Gastroesophageal sphincter (tissue), 4 donors: Measurements from ENCODE around the gene DMD. TPM values are rescaled to one million over a fixed set of nuclear protein-coding genes. Genes with fewer than 3 reads are reported as not detected.

Source experiments
- ATAC-seq: fragments of 150-250 bp; one replicate; pipeline ENCODE4 v1.9.1; 2016; ENCODE audit warnings: mild to moderate bottlenecking, moderate library complexity
- H3K27ac ChIP-seq, 4 donors: fragments of 200-600 bp; sonication (generic) in 3 of 4; 1 replicate in 3 of 4; 2 replicates in 1 of 4; pipeline ENCODE4 v1.5.1; 2016 to 2019
- H3K27me3 ChIP-seq: fragments of 200-600 bp; sonication (generic); one replicate; pipeline ENCODE4 v1.5.1; 2019
- H3K36me3 ChIP-seq, 2 donors: fragments of 200-600 bp; sonication (generic); one replicate each; pipeline ENCODE4 v1.5.1; 2019; ENCODE audit warnings: control low read depth in 1 of 2
- H3K4me1 ChIP-seq, 3 donors: fragments of 200-600 bp; sonication (generic); 1 replicate in 2 of 3; 2 replicates in 1 of 3; pipeline ENCODE4 v1.5.1; 2016 to 2019; ENCODE audit warnings: control low read depth in 2 of 3
- H3K4me3 ChIP-seq, 2 donors: fragments of 200-600 bp; sonication (generic); one replicate each; pipeline ENCODE4 v1.5.1; 2019; ENCODE audit warnings: mild to moderate bottlenecking in 1 of 2, moderate library complexity in 1 of 2
- H3K9me3 ChIP-seq, 3 donors: fragments of 200-600 bp; sonication (generic); one replicate each; pipeline ENCODE4 v1.5.1; 2017 to 2019; ENCODE audit warnings: control low read depth in 2 of 3
- EP300 ChIP-seq: sonication (generic); formaldehyde crosslinking; IDR thresholded peaks from one replicate; pipeline ENCODE4 v1.6.1; 2017; ENCODE audit warnings: antibody characterized with exemption, mild to moderate bottlenecking
- POLR2A ChIP-seq, 2 donors: fragments of 450-650 bp; IDR thresholded peaks; one replicate each; pipeline ENCODE4 v1.6.1; 2017; ENCODE audit warnings: antibody characterized with exemption in 2 of 2, mild to moderate bottlenecking in 2 of 2, moderate library complexity in 1 of 2
- POLR2AphosphoS5 ChIP-seq: sonication (generic); formaldehyde crosslinking; IDR thresholded peaks from one replicate; pipeline ENCODE4 v1.6.1; 2017; ENCODE audit warnings: antibody characterized with exemption
- WGBS, 2 donors: methylation state at CpG; one replicate each; pipeline ENCODE4 v1.1.5; 2018; ENCODE audit warnings: low coverage in 1 of 2; 5-methylcytosine and 5-hydroxymethylcytosine counted together
- total RNA-seq, 4 donors: library from RNA; depleted of rRNA; stranded (reverse); fragments of >200 nt; gene quantifications; one replicate each; pipeline ENCODE4 v1.1.0, GENCODE V29; 2016
- TF ChIP-seq, protein P1 (sequence below), 4 experiments: fragments of 200-600 bp in 2 of 4; fragments of 450-650 bp in 2 of 4; sonication (generic) in 1 of 4; IDR thresholded peaks; one replicate each; pipeline ENCODE4 v1.5.1; 2017 to 2019; ENCODE audit warnings: antibody characterized with exemption in 4 of 4, mild to moderate bottlenecking in 2 of 4, moderate library complexity in 2 of 4

DMD gene
- total RNA-seq, 4 donors from 2014 or later: 111 to 225 (median 183) TPM

DNA sequence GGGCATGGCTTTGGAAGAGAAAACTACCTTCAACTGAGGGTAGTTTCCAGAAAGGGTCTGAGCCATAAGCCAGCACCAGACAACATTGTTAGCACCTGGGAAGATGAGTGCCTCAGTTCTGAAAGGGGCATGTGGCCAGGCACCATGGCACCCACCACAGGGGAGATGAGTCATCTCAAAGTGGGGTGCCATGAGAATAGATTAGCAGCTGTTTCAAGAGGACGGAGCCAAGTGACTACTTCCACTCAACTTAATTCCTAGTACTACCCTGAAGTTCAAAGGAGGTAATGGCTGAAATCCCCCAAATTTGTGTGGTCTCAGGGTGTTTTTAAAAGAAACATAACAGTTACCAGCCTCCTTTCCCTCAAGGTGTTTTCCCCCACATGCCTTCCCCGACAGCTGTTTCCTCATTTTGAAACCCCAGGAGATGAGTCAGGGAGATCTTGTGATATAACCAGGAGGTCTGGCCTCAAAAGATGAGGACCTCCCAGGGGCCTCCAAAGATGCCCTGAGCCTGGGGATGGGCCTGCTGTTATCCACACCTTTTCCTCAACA lies 2111.7 kb downstream of the DMD start:
- no peak for ATAC-seq
- Histone ChIP-seq H3K36me3 (no peaks in the 10 kb centered on the region), H3K27me3 (no peaks in the 10 kb centered on the region), H3K27ac (no peak overlapping the region), H3K4me1 (no peaks in the 10 kb centered on the region), H3K9me3 (no peaks in the 10 kb centered on the region), H3K4me3 (no peak overlapping the region)
- WGBS, 2 donors: 70% methylated on average over 2 of the region's 2 CpGs; no CpG with 5 or more reads in 1 of the 2 donors
- TF ChIP-seq EP300: no peak
- TF ChIP-seq POLR2A (IDR thresholded peaks at IDR 0.05): no peak

DNA sequence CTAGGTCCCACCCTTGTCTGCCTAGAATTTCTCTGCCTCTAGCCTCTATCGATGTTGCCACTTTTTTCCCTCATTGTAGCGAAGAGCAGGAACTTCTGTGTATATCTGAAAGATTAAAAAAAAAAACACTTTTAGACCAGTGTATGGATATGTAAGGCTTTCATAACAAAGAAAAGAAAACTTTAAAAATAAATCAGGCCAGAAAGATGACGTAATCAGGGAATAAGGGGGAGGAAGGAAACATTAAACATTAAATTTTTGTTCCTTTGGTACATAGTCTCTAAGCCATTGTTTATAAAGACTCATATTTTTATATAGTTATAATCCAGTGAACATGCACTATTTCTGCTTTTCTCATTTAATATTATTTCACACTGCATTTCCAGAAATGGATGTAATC lies 2113.3 kb downstream of the DMD start:
- no peaks in the 10 kb centered on the region for H3K4me1 ChIP-seq
- H3K4me3 ChIP-seq: no peak overlapping the region
- H3K27ac ChIP-seq: no peak overlapping the region
- TF ChIP-seq, protein P1, sequence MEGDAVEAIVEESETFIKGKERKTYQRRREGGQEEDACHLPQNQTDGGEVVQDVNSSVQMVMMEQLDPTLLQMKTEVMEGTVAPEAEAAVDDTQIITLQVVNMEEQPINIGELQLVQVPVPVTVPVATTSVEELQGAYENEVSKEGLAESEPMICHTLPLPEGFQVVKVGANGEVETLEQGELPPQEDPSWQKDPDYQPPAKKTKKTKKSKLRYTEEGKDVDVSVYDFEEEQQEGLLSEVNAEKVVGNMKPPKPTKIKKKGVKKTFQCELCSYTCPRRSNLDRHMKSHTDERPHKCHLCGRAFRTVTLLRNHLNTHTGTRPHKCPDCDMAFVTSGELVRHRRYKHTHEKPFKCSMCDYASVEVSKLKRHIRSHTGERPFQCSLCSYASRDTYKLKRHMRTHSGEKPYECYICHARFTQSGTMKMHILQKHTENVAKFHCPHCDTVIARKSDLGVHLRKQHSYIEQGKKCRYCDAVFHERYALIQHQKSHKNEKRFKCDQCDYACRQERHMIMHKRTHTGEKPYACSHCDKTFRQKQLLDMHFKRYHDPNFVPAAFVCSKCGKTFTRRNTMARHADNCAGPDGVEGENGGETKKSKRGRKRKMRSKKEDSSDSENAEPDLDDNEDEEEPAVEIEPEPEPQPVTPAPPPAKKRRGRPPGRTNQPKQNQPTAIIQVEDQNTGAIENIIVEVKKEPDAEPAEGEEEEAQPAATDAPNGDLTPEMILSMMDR (IDR thresholded peaks at IDR 0.05): no peak
- TF ChIP-seq POLR2A (IDR thresholded peaks at IDR 0.05): no peak
- no peak for TF ChIP-seq EP300
- TF ChIP-seq POLR2AphosphoS5: no peak
- ATAC-seq: no peak
- no peaks in the 10 kb centered on the region for H3K27me3 ChIP-seq
- H3K9me3 ChIP-seq: no peaks in the 10 kb centered on the region
- H3K36me3 ChIP-seq: no peaks in the 10 kb centered on the region
- 0 to 18% methylated on average over 1 of the region's 3 CpGs for WGBS, 2 donors

DNA sequence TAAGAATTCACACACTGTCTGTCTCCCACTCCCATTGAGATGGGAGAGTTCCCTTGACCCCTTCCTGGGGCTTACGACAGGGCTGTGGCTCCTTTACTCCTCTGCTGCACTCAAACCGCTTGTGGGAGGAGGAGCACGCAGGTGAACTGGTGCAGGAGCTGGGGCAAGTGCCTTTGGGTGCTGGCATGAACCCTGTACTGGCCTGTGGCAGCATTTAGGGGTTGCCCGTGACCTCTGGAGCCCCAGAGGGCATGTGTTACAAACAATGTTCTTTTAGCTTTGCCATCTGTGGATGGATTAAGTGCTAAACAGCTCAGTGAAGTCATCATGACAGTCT lies 2117.7 kb downstream of the DMD start:
- no peak overlapping the region for H3K27ac ChIP-seq
- H3K9me3 ChIP-seq: no peaks in the 10 kb centered on the region
- TF ChIP-seq, protein P1 (IDR thresholded peaks at IDR 0.05): no peak
- TF ChIP-seq POLR2AphosphoS5 (no peak), EP300 (no peak), POLR2A (IDR thresholded peaks at IDR 0.05) (no peak)
- no peak for ATAC-seq
- H3K36me3 ChIP-seq: no peaks in the 10 kb centered on the region
- WGBS, 2 donors: 83% methylated on average over 1 of the region's 4 CpGs; no CpG with 5 or more reads in 1 of the 2 donors
- no peaks in the 10 kb centered on the region for H3K27me3 ChIP-seq
- H3K4me1 ChIP-seq: no peaks in the 10 kb centered on the region
- H3K4me3 ChIP-seq: no peak overlapping the region

DNA sequence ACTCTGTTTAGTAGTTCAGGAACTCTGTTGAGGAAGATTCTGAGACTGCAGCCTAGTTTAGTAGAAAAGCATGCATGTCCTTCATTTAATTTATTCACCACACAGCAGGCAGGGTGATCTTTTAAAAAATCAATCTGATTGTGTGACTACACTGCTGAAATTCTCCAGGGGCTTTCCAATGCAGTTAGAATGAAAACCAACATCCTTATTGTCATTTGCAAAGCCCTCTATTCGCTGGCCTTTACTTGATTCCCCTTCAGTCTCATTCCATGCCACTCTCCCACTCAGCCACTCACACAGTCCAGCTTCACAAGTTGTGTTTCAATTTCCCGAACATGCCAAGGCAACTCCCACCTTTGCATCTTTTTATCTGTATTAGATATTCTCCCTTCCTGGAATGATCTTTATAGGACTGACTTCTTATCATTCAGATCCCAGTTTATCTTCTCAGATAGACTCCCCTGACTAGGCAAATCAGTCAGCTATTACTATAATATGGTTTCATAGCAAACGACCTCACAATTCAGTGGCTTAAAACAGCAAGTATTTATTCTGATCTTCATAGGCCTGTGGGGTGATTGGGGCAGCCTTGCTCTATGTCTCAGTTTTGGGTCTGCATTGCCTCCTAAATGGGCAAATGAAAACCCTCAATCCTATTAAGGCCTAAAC lies 2118.2 kb downstream of the DMD start:
- H3K27me3 ChIP-seq: no peaks in the 10 kb centered on the region
- no peak overlapping the region for H3K4me3 ChIP-seq
- ATAC-seq: no peak
- 42 to 55% methylated on average over 2 to 3 of the region's 3 CpGs for WGBS, 2 donors
- TF ChIP-seq EP300: no peak
- TF ChIP-seq, protein P1 (IDR thresholded peaks at IDR 0.05): no peak
- TF ChIP-seq POLR2AphosphoS5: no peak
- TF ChIP-seq POLR2A (IDR thresholded peaks at IDR 0.05): no peak
- H3K27ac ChIP-seq: no peak overlapping the region
- H3K36me3 ChIP-seq: no peaks in the 10 kb centered on the region
- no peaks in the 10 kb centered on the region for H3K4me1 ChIP-seq
- H3K9me3 ChIP-seq: no peaks in the 10 kb centered on the region

DNA sequence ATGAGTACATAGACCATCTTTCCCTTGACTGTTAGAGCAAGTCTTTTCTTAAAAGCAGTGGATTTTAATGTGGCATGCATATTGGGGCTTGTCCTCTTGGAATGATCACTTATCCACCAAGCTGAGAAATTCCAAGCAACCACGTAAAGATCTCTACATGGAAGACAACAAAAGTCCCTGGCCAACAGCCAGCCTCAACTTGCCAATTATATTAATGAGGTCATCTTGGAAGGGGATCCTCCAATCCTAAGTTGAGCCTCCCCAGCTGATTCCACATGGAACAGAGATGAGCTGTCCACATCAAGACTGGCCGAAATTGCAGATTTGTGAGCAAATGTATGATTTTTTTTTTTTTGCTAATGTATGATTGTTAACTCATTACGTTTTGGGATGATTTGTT lies 2118.9 kb downstream of the DMD start:
- no peaks in the 10 kb centered on the region for H3K9me3 ChIP-seq
- H3K4me1 ChIP-seq: no peaks in the 10 kb centered on the region
- no peak for ATAC-seq
- no peak overlapping the region for H3K4me3 ChIP-seq
- H3K27me3 ChIP-seq: no peaks in the 10 kb centered on the region
- H3K36me3 ChIP-seq: no peaks in the 10 kb centered on the region
- 29 to 45% methylated on average over 2 to 3 of the region's 3 CpGs for WGBS, 2 donors
- TF ChIP-seq POLR2A (IDR thresholded peaks at IDR 0.05) (no peak), POLR2AphosphoS5 (no peak), EP300 (no peak)
- TF ChIP-seq, protein P1 (IDR thresholded peaks at IDR 0.05): no peak
- no peak overlapping the region for H3K27ac ChIP-seq
